Liver (tissue), 3 donors: ENCODE results near the gene PRKAR1B.
A peak's percentile ranks its signal among the peaks of the same experiment; 100 is the strongest.

Source experiments
- ATF3 ChIP-seq: IDR thresholded peaks from 2 replicates; pipeline ENCODE4 v1.6.1; 2016; ENCODE audit warnings: antibody characterized with exemption
- CTCF ChIP-seq: fragments of 150-350 bp; IDR thresholded peaks from 2 replicates; pipeline ENCODE4 v1.5.1; 2017; ENCODE audit warnings: improper control_type of control experiment, low read depth, low read length; ENCODE audit not compliant: missing input control
- REST ChIP-seq: IDR thresholded peaks from 2 replicates; pipeline ENCODE4 v1.6.1; 2016; ENCODE audit warnings: antibody characterized with exemption, mild to moderate bottlenecking
- TAF1 ChIP-seq: conservative IDR thresholded peaks from 2 replicates; pipeline ENCODE4 v1.6.1; 2016; ENCODE audit warnings: antibody characterized with exemption, mild to moderate bottlenecking
- donor health status: healthy.
- donor health status: healthy.

GRCh38 chr7:519484-520390 lies 207.3 kb downstream of the PRKAR1B start, which contains the start of gene PDGFA:
- TF ChIP-seq CTCF (peak; percentile 32), ATF3 (no peak), REST (no peak), TAF1 (no peak)
